Measurements from ENCODE around the gene TFCP2L1. TPM values are rescaled to one million over a fixed set of nuclear protein-coding genes. Genes with fewer than 3 reads are reported as not detected.
A peak's percentile ranks its signal among the peaks of the same experiment; 100 is the strongest.

The TFCP2L1 gene
- total and polyA plus RNA-seq, 12 donors = 0.02 to 0.60 (median 0.14) TPM; not detected in 1

DNA sequence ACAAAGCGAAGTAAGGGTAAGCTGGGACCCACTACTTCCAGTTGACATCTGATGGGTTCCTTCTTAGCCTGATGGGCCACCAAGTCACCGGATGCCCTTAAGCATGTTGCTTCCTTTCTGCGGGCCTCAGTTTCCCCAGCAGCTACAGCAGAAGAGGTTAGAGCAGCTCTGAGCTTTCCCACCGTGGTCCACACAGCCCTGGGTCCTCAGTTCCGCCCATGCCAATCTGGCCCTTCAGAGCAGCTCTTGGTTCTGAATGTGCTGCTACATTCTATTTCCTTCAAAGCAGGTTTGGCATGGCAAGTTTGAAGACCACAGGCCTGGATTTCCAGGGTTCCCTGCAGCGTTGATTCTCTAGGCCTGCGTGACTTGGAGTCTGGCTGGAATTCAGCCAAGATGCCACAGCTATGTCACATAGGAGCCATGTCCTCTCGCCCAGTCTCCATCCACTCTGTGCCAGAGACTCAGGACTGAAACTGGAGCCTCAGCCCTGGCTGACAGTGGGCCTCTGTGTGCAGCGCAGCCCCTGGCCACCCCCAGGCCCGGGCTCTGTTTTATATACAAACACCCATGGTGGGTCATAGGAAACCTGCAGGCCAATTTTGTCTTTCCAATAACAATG is 79.6 kb downstream of the TFCP2L1 start:
- Histone ChIP-seq H3K27ac (no peak overlapping the region), H3K36me3 (no peaks in the 10 kb centered on the region), H3K9me3 (no peaks in the 10 kb centered on the region), H3K4me1 (no peaks in the 10 kb centered on the region), H3K4me3 (no peak overlapping the region), H3K27me3 (no peaks in the 10 kb centered on the region)
- no peak for TF ChIP-seq CTCF (IDR thresholded peaks at IDR 0.05)
- peak; percentile 11 to 81 (median 74) for ATAC-seq
- intact Hi-C loops (cut with DNase I) = no loop called here
- DNase-seq = peak in 1 of 2 donors; percentile 37
- WGBS, 2 donors = 70 to 71% methylated on average over 10 of the region's 10 CpGs

DNA sequence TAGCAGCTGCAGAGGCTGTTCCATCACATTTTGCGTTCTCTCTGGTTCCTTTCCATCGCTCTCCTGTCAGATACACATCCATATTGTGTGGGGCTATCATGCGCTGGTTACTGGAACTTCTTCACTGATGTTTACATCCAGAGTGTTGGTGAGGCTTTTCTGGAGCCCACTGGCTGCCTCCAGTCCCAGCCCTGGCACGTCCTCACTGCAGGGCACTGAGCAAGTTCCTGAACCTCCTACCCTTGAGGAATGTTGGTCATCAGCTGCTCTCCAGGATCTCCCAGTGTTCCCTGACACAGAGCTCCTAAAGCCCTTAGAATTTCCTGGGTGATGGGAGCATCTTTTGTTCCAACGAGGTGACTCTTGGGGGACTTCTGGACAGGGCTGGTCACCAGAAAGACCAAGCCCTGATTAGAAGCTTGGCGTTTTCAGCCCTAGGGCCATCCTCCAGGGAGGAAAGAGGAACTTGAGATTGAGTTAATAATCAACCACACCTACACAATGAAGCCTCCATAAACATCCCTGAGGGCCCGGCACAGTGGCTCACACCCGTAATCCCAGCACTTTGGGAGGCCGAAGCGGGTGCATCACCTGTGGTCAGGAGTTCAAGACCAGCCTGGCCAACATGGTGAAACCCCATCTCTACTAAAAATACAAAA is 81.3 kb downstream of the TFCP2L1 start:
- Histone ChIP-seq H3K27me3 (no peaks in the 10 kb centered on the region), H3K9me3 (no peaks in the 10 kb centered on the region), H3K4me3 (no peak overlapping the region), H3K4me1 (no peaks in the 10 kb centered on the region), H3K27ac (no peak overlapping the region), H3K36me3 (no peaks in the 10 kb centered on the region)
- ATAC-seq = no peak
- no peak for DNase-seq
- intact Hi-C loops (cut with DNase I) = no loop called here
- WGBS, 2 donors = 88% methylated on average over 10 of the region's 10 CpGs
- no peak for TF ChIP-seq CTCF (IDR thresholded peaks at IDR 0.05)

GRCh38 chr2:121202541-121203310 is 82.3 kb downstream of the TFCP2L1 start:
- WGBS, 2 donors = 88 to 89% methylated on average over 11 of the region's 11 CpGs
- intact Hi-C loops (cut with DNase I) = no loop called here
- no peaks in the 10 kb centered on the region for H3K27me3 ChIP-seq
- H3K27ac ChIP-seq = no peak overlapping the region
- peaks cover 0 to 4% (median 0%) of the 10 kb centered on the region in 9 donors for H3K4me1 ChIP-seq
- no peak overlapping the region for H3K4me3 ChIP-seq
- no peak for ATAC-seq
- no peaks in the 10 kb centered on the region for H3K36me3 ChIP-seq
- no peaks in the 10 kb centered on the region for H3K9me3 ChIP-seq
- no peak for DNase-seq
- no peak for TF ChIP-seq CTCF (IDR thresholded peaks at IDR 0.05)

DNA sequence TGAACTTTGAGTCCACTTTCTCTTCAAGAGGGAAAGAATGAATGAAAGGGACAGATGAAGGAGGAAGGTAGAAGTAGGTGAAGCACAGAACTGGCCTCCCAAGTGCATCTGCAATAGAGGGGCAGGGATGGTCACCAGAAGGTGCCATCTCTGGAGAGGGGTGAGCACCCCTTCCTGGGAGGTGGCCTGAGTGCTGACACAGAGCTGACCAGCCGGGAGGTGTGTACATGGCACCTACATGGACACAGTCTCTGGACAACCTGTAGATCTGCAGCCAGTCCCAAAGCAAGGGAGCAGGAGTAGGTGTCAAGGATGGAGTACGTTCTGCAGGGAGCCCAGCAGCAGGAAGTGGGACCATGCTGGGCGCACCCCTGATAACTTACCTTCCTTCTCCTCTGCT is 83.2 kb downstream of the TFCP2L1 start:
- H3K27ac ChIP-seq = no peak overlapping the region
- peaks cover 0 to 13% (median 0%) of the 10 kb centered on the region in 9 donors for H3K4me1 ChIP-seq
- no peaks in the 10 kb centered on the region for H3K27me3 ChIP-seq
- ATAC-seq (no peak), DNase-seq (no peak)
- intact Hi-C loops (cut with DNase I) = no loop called here
- no peak for TF ChIP-seq CTCF (IDR thresholded peaks at IDR 0.05)
- no peaks in the 10 kb centered on the region for H3K9me3 ChIP-seq
- 90 to 94% methylated on average over 3 of the region's 3 CpGs for WGBS, 2 donors
- no peak overlapping the region for H3K4me3 ChIP-seq
- H3K36me3 ChIP-seq = no peaks in the 10 kb centered on the region
